ENCODE data around the gene A2ML1.
"Not testable (repeated sequence)": the region's sequence is repeated elsewhere in the genome, so short reads cannot be mapped to it uniquely, and the experiment has no call there.

Gene A2ML1

GRCh38 chr12:8907513-8907912 is 85.1 kb downstream of the A2ML1 start:
- no peak for DNase-seq (ENCODE audit: low spot score)

DNA sequence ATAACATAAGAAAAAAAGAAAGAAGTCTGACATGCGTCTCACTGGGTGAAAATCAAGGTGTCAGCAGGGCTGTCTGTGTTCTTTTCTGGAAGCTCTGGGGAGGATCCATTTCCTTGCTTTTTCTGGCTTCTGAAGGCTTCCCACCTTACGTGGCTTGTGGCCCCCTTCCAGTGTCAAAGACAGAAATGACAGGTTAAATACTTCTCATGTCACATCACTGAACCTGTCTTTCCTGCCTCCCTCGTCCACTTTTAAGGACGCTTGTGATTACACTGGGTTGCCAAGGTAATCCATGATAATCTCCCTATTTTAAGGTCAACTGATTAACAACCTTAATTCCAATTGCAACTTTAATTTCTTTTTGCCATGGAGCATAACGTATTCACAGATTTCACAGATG is 87.3 kb downstream of the A2ML1 start:
- DNase-seq (ENCODE audit: low spot score), result no peak

DNA sequence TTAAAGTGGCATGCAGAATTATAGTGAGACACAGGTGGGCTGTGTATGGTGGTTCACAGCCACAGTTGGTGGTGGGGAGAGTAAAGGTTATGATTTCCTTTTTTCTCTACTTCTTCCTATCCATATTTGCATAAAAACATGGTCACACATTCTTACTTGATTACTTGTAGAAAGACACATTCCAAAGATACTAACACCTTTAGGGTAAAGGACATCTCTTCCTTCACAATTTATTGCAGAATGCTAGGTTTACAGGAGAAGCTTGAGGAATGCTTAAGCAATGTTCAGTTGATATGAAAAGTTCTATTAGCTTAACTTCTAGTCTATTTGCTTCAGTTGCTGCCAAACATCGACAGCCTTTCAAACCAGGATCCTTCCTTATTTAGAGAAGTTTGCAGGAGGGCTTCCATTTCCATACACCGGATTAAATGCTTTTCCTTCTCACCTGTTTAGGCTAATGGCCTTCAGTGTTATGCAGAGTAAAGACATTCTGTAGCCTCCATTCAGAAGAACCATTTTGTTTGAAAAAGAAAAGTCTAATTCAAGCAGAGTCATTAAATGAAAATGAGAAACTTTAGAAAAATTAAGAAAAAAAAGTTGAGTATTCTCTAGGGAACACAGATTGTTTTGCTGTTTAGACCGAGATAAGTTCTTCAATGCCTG is 89.3 kb downstream of the A2ML1 start:
- DNase-seq (ENCODE audit: low spot score), result no peak

DNA sequence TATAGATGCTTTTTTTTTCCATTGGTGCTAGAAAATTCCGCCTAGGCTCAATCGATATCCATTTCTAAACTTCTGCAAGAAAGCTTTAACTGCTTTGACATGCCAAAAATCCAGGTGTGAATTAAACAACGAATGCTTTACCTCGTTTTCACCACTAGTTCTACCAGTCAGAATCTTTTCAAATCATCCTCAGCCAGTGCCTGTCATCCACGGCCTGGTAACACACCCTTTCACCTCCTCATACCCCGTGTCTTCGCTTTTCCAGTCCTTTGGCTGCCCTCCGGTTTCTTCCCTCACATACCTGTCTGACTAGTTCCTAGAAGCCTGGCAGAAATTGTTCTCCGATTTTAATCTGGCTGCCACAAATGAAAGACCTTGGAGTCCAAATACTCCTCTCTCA is 90.5 kb downstream of the A2ML1 start:
- no peak for DNase-seq (ENCODE audit: low spot score)

DNA sequence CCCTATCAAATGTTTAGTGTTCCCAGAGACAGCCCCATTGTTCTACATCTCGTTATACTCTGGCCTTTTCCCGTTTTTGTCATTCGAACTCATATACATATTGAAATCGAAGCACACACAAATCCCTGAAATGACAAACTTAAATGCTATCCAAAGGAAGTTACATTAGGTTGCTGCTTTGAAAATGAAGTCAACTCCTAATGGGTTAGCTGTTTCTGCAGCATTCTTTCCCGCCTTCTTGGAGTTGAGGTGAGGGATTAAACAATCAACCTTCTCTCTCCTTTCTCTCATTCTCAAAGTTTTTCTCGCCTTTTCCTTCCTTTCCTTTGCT is 91.2 kb downstream of the A2ML1 start:
- DNase-seq (ENCODE audit: low spot score), result peak; percentile 7

DNA sequence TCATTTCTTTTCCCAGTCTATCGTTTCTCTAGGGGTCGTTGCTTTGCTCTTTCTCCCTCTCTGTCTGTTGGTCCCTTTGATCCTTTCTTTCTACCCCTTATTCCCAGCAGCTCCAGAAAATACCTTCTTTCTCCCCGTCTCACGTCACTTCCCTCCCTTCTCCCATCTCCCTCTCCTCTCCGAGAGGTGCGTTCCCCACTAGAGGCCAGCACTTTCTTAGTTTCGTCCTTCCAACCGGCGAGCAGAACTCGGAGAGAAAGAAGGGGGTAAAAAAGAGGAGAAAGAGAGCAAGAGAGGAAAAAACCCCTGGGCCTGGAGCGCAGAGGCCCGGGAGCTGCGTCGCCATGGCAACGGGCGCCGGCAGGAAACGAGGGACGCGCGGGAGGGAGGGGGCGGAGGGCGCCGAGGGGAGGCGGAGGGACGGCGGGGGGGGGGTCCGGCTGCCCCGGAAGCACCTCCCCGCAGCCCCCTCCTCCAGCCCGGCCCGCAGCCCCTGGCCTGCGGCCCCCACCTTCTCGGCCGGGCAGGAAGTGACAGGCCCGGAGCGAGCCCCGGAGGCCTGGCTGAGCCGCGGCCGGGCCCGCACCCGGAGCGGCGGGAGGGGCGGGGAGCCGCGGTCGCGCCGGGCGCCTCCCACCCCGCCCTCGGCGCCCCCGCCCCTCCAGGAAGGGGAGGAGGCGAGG is 91.8 kb downstream of the A2ML1 start, which contains the start of gene PHC1:
TSS of gene PHC1 (plus strand) at position 477 of the 683 bp plus-strand sequence. CDS start 3,169 bp downstream, outside the sequence.
- peak; percentile 95 for DNase-seq (ENCODE audit: low spot score)

DNA sequence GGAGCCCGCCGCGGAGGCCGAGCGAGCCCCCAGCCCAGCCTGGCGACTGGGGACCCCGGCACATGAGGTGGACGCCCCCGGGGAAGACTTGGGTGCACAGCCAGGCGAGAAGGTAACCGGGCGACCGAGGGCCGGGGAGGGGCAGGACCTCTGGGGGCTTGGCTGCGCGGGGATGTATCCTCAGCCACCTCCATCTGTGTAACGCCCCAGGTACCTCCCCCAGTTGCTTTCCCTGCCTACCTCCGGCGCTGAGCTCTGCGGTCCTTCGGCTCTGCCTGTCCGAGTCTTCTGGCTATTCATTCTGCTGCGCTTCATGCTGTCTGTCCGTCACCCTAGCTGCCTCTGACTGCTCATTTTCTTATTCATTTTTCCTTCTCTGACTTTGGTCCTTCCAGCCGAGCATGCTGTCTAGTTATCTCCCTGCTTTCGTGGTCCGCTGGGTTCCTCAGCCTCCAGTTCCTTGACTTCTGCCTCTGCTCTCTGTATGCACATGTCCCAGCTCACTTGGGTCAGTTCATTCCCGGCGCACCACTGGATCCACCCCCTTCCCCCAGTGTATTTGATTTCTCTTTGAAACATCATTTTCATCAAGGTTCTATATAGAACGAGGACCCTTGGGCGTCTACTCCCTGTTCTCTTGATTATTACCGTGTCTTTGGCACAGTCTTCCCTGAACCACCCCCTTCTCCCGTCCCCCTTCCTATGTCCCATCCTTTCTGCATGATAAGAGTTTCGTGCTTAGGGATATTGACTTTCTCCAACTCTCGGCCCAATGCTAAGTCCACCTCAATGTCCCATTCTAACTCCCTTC is 92.5 kb downstream of the A2ML1 start:
- DNase-seq (ENCODE audit: low spot score), result peak; percentile 72

DNA sequence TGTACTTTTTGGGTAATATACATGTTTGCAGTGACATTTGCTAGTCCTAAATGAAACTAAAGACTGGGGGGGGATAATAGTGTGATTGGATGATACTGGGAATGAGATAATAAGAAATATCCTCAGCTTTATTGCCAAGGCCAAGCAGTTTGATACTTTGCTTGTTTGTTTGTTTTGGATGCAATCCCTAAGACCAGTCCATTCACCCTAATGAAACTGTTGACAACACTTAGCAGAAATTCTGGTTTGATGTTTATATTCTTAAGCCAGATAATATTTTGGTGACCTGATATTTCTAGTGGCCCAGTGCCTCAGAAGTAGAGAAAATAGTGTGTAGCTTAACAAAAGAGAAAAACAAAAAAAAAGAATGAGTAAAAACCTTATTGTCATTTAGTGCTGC is 93.7 kb downstream of the A2ML1 start:
- no peak for DNase-seq (ENCODE audit: low spot score)

DNA sequence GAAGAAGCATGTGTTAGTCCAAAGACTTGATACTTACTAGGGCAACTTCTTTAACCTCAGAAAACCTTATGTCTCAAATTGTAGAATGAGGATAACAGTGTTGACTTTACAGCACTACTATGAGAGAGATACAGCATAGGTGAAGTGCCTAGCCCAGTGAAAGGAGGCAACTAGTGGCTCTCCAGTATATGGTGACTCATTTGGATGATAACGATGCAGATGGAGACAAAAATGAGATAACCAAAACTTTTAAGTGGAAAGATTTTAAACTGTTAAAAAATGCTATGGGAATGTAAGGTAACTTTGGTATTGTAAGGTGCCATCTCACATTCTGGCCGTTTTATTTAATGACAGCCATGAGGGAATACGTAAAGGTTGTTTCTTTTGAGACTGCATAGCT is 94.6 kb downstream of the A2ML1 start:
- no peak for DNase-seq (ENCODE audit: low spot score)

DNA sequence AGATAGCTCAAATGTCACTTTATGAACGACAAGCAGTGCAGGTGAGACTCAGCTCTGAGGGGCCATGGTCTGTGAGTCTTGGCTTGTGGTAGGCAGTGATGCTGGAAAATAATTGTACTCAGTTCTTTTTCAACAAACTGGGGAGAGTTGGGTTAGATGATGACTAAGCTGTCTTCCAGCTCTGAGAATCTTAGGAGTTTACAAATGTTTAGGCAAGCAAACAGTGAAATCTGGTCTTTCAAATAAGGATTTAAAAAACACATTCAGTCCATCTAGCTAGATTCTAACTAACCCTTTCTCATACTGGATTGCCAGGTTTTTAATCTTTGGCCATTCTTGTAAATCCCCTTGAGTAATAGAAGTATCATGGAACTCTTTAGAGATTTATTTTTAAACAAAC is 95.3 kb downstream of the A2ML1 start:
- DNase-seq (ENCODE audit: low spot score), result no peak

DNA sequence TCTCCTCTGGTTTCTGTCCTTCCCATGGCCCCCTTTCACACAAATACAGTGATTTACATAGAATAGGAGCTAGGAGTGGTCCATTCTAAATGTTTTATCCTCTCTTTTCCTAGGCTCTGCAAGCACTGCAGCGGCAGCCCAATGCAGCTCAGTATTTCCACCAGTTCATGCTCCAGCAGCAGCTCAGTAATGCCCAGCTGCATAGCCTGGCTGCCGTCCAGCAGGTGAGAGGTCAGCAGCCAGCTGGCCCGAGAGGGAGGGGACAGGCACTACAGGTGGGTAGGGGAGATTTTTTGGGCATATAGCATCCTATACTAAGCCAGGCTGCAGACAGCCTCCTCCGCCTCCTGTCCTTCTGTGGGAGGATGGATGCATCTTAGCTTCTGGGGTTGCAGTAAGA is 97.2 kb downstream of the A2ML1 start:
- not testable (repeated sequence) for DNase-seq (ENCODE audit: low spot score)

GRCh38 chr12:8922544-8922943 is 100.1 kb downstream of the A2ML1 start:
- no peak for DNase-seq (ENCODE audit: low spot score)
